ENCODE measurements around the gene C15orf62.

DNA sequence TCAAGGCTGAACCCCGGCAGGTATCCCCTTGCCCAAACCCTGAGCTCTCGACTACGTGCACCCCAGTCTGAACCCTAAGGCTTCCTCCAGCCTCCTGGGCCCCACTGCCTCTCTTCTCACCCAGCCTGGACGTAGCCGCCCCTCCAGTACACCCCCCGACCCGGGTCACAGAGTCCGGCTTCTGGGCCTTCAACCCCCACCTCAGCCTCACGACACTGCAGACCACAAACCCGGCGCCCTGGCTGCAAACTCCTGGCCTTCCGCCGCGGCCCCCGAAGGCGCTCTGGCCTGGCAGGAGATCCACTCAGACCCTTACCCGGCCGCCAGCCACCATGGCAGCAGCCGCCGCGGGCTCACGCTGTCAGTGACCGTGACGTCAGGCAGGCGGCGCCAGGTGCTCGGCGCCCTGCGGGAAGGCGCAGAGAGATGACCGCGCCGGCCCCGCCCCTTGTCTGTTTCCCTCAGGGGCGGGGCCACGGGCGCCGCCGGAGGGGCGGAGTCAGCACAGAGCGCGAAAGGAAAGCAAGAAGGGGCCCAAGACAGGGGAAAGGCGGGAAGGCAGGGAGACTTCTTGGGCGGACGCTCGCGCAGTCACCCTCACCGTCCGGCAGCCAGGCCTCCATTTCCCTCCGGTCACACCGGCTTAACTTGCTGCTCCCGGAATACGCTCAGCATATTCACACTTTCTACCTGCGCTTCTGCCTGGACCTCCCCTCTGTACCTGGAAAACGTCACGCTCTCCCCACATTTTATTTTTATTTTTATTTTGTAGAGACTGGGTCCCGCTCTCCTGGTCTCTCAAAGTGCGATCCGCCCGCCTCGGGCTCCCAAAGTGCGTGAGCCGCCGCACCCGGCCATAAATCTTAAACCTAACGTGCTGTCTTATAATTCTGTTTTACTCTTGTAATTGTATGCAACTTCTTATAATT, 14.6 kb upstream of the C15orf62 start, which contains the start of gene RMDN3:
- no peak for TF ChIP-seq POLR2A (IDR thresholded peaks at IDR 0.05)
- TF ChIP-seq, protein P1, sequence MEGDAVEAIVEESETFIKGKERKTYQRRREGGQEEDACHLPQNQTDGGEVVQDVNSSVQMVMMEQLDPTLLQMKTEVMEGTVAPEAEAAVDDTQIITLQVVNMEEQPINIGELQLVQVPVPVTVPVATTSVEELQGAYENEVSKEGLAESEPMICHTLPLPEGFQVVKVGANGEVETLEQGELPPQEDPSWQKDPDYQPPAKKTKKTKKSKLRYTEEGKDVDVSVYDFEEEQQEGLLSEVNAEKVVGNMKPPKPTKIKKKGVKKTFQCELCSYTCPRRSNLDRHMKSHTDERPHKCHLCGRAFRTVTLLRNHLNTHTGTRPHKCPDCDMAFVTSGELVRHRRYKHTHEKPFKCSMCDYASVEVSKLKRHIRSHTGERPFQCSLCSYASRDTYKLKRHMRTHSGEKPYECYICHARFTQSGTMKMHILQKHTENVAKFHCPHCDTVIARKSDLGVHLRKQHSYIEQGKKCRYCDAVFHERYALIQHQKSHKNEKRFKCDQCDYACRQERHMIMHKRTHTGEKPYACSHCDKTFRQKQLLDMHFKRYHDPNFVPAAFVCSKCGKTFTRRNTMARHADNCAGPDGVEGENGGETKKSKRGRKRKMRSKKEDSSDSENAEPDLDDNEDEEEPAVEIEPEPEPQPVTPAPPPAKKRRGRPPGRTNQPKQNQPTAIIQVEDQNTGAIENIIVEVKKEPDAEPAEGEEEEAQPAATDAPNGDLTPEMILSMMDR (IDR thresholded peaks at IDR 0.05) = peak in 1 of 3 donors; percentile 27

Measured in breast epithelium (tissue), 3 donors.